HG03520 (cell line): ENCODE measurements around the gene TSEN54.

Source experiments
- ATAC-seq: cut with Tn5 transposase; IDR thresholded peaks from one replicate; pipeline ENCODE4 v1.9.1; 2021; ENCODE audit warnings: mild to moderate bottlenecking, moderate library complexity; ENCODE audit not compliant: unreplicated experiment

The TSEN54 gene

GRCh38 chr17:75559958-75560533, 43.7 kb downstream of the TSEN54 start:
- ATAC-seq = no peak

GRCh38 chr17:75561927-75562603, 45.7 kb downstream of the TSEN54 start:
- ATAC-seq = no peak

- no peak for ATAC-seq
These were observed 46.9 kb downstream of the TSEN54 start for GRCh38 chr17:75563063-75563758.

- ATAC-seq = no peak
These were observed 47.9 kb downstream of the TSEN54 start for GRCh38 chr17:75564195-75564594.

- no peak for ATAC-seq
These were observed 48.7 kb downstream of the TSEN54 start for GRCh38 chr17:75565066-75565465.

- no peak for ATAC-seq
These were observed 49.3 kb downstream of the TSEN54 start for GRCh38 chr17:75565618-75566017.

- no peak for ATAC-seq
These were observed 50.1 kb downstream of the TSEN54 start for GRCh38 chr17:75566416-75566815.

- no peak for ATAC-seq
These were observed 50.5 kb downstream of the TSEN54 start for GRCh38 chr17:75566834-75567233.

GRCh38 chr17:75568412-75569255, 52.3 kb downstream of the TSEN54 start:
- no peak for ATAC-seq

GRCh38 chr17:75570034-75570676, 53.8 kb downstream of the TSEN54 start:
- ATAC-seq = no peak

- no peak for ATAC-seq
These were observed 54.4 kb downstream of the TSEN54 start for GRCh38 chr17:75570772-75571171.

- ATAC-seq = no peak
These were observed 55.0 kb downstream of the TSEN54 start for GRCh38 chr17:75571197-75571884.

- ATAC-seq = no peak
These were observed 55.5 kb downstream of the TSEN54 start for GRCh38 chr17:75571885-75572215.

- ATAC-seq = no peak
These were observed 56.6 kb downstream of the TSEN54 start for GRCh38 chr17:75572713-75573539.

GRCh38 chr17:75573540-75573957, 57.2 kb downstream of the TSEN54 start:
- ATAC-seq = no peak

- no peak for ATAC-seq
These were observed 57.7 kb downstream of the TSEN54 start for GRCh38 chr17:75573994-75574393.
